Peyer's patch (tissue), 4 donors: ENCODE results near the gene DLK1. TPM values are rescaled to one million over a fixed set of nuclear protein-coding genes. Genes with fewer than 3 reads are reported as not detected.
A peak's percentile ranks its signal among the peaks of the same experiment; 100 is the strongest.

Experiments
- DNase-seq, 3 donors: peaks; one replicate each; pipeline ENCODE4 v3.0.0-alpha.2; 2017 to 2019
- H3K27ac ChIP-seq, 4 donors: fragments of 200-600 bp; sonication (generic); one replicate each; pipeline ENCODE4 v1.5.1; 2016 to 2019
- H3K27me3 ChIP-seq, 2 donors: fragments of 200-600 bp; sonication (generic); one replicate each; pipeline ENCODE4 v1.5.1; 2019
- H3K36me3 ChIP-seq, 3 donors: fragments of 200-600 bp; sonication (generic); one replicate each; pipeline ENCODE4 v1.5.1; 2016 to 2019
- H3K4me1 ChIP-seq, 4 donors: fragments of 200-600 bp; sonication (generic); one replicate each; pipeline ENCODE4 v1.5.1; 2016 to 2019
- H3K4me3 ChIP-seq, 4 donors: fragments of 200-600 bp; sonication (generic); 1 replicate in 3 of 4; 2 replicates in 1 of 4; pipeline ENCODE4 v1.5.1; 2016 to 2019; ENCODE audit warnings: mild to moderate bottlenecking in 1 of 4
- H3K9me3 ChIP-seq, 4 donors: fragments of 200-600 bp; sonication (generic); one replicate each; pipeline ENCODE4 v1.5.1; 2016 to 2019; ENCODE audit warnings: mild to moderate bottlenecking in 1 of 4
- POLR2A ChIP-seq, 2 donors: fragments of 450-650 bp; IDR thresholded peaks; one replicate each; pipeline ENCODE4 v1.5.1; 2017; ENCODE audit warnings: antibody characterized with exemption in 2 of 2, mild to moderate bottlenecking in 2 of 2, moderate library complexity in 2 of 2
- total RNA-seq, 4 donors: library from RNA; depleted of rRNA; stranded (reverse); fragments of >200 nt; gene quantifications; one replicate each; pipeline ENCODE4 v1.1.0, GENCODE V29; 2016
- TF ChIP-seq, protein P1 (sequence below), 6 experiments: fragments of 450-650 bp in 4 of 6; fragments of 200-600 bp in 2 of 6; sonication (generic) in 1 of 6; IDR thresholded peaks; one replicate each; pipeline ENCODE4 v1.5.1; 2017 to 2019; ENCODE audit warnings: antibody characterized with exemption in 6 of 6, mild to moderate bottlenecking in 3 of 6, moderate library complexity in 1 of 6

DLK1 gene
- total RNA-seq, 4 donors from 2014 or later, result not detected

DNA sequence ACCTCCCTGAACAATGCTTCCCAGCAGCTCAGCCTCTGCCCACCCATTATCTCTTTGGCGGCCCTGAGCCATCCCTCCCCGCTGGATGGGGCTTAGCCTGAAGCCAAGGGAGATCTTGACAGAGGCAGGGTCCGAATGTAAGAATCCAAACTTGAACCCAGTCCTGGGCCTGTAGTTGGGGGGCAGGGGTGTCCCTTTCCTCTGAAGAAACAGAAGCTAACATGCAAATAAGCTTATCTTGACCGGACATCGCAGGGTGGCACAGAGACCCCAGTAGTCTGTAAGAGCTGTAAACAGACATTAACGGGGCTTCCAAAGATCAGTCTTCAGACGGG, 6.0 kb downstream of the DLK1 start:
- TF ChIP-seq, protein P1, sequence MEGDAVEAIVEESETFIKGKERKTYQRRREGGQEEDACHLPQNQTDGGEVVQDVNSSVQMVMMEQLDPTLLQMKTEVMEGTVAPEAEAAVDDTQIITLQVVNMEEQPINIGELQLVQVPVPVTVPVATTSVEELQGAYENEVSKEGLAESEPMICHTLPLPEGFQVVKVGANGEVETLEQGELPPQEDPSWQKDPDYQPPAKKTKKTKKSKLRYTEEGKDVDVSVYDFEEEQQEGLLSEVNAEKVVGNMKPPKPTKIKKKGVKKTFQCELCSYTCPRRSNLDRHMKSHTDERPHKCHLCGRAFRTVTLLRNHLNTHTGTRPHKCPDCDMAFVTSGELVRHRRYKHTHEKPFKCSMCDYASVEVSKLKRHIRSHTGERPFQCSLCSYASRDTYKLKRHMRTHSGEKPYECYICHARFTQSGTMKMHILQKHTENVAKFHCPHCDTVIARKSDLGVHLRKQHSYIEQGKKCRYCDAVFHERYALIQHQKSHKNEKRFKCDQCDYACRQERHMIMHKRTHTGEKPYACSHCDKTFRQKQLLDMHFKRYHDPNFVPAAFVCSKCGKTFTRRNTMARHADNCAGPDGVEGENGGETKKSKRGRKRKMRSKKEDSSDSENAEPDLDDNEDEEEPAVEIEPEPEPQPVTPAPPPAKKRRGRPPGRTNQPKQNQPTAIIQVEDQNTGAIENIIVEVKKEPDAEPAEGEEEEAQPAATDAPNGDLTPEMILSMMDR (IDR thresholded peaks at IDR 0.05), result no peak
- no peaks in the 10 kb centered on the region for H3K36me3 ChIP-seq
- no peaks in the 10 kb centered on the region for H3K4me1 ChIP-seq
- DNase-seq, result no peak
- no peak overlapping the region for H3K27ac ChIP-seq
- no peaks in the 10 kb centered on the region for H3K9me3 ChIP-seq
- no peaks in the 10 kb centered on the region for H3K27me3 ChIP-seq
- H3K4me3 ChIP-seq, result no peak overlapping the region

DNA sequence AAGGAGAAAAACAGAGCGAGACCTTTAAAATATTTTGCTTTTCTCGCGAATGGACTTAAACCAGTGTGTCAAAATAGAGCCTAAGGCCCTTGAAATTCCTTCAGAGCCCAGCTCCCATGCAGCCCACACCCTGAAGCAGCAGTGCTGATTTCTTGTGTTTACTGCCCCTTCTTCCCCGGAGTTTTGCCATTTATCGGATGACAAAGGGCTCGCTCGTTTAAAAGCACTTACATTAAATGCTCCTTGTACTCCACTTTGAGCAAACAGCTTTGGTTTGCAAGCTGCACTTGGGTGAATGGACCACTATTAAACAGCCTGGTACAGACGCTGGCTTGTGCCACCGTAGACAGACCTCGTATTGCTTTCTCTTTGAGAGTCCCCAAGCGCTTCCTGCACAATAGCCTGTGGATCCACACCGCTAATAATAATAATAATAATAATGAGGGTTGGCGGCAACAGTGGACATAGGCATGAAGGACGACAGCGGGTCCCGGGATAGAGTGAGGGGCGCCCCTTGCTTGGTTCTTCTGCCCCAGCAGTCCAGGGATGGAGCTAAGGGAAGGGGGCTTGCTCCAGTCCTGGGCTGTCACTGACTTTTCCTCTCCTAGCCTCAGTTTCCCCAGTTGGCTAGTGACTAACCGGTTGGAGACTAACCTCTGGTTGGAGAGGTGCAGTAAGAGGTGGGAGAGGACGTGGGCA, 6.6 kb downstream of the DLK1 start:
- Histone ChIP-seq H3K4me3 (no peak overlapping the region), H3K4me1 (no peaks in the 10 kb centered on the region), H3K27ac (no peak overlapping the region), H3K36me3 (no peaks in the 10 kb centered on the region), H3K9me3 (no peaks in the 10 kb centered on the region), H3K27me3 (no peaks in the 10 kb centered on the region)
- TF ChIP-seq, protein P1 (IDR thresholded peaks at IDR 0.05), result no peak
- TF ChIP-seq POLR2A (IDR thresholded peaks at IDR 0.05), result no peak
- peak in 1 of 3 donors; percentile 9 for DNase-seq

DNA sequence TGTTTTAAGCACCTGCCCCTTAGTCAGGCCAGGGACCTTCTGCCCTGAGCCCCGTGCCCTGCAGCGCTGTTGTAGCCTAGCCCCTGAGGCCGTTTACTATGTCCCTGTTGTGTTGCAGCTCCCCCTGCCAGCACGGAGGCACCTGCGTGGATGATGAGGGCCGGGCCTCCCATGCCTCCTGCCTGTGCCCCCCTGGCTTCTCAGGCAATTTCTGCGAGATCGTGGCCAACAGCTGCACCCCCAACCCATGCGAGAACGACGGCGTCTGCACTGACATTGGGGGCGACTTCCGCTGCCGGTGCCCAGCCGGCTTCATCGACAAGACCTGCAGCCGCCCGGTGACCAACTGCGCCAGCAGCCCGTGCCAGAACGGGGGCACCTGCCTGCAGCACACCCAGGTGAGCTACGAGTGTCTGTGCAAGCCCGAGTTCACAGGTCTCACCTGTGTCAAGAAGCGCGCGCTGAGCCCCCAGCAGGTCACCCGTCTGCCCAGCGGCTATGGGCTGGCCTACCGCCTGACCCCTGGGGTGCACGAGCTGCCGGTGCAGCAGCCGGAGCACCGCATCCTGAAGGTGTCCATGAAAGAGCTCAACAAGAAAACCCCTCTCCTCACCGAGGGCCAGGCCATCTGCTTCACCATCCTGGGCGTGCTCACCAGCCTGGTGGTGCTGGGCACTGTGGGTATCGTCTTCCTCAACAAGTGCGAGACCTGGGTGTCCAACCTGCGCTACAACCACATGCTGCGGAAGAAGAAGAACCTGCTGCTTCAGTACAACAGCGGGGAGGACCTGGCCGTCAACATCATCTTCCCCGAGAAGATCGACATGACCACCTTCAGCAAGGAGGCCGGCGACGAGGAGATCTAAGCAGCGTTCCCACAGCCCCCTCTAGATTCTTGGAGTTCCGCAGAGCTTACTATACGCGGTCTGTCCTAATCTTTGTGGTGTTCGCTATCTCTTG, 7.6 kb downstream of the DLK1 start:
- H3K27me3 ChIP-seq, result no peaks in the 10 kb centered on the region

DNA sequence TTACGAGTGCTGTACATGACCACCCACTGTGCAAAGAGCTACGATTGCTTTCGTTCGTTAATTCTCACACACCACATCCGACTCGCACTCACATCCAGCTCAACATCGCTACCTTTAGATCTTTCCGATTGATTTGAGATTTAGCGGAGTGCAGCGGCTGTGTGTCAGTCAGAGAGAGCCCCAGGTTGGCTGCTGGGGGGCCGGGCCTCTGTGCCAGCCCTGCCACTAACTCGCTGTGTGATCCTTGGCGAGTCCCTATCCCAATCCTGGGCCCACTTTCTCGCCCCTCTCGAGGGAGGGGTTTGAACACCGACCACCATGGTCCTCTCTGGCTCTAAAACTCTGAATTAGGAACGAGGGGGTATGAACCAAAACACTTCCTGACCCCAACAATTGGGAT, 8.6 kb downstream of the DLK1 start:
- DNase-seq, result no peak
- TF ChIP-seq POLR2A (IDR thresholded peaks at IDR 0.05), result no peak
- TF ChIP-seq, protein P1 (IDR thresholded peaks at IDR 0.05), result no peak
- no peaks in the 10 kb centered on the region for H3K4me1 ChIP-seq
- H3K27me3 ChIP-seq, result no peaks in the 10 kb centered on the region
- H3K4me3 ChIP-seq, result no peak overlapping the region
- no peak overlapping the region for H3K27ac ChIP-seq
- no peaks in the 10 kb centered on the region for H3K36me3 ChIP-seq
- H3K9me3 ChIP-seq, result no peaks in the 10 kb centered on the region

More for the DNA sequence above, 7.6 kb downstream of the DLK1 start:
- peak in 1 of 3 donors; percentile 19 for DNase-seq
- H3K27ac ChIP-seq, result no peak overlapping the region
- H3K4me1 ChIP-seq, result no peaks in the 10 kb centered on the region
- H3K4me3 ChIP-seq, result no peak overlapping the region
- H3K9me3 ChIP-seq, result no peaks in the 10 kb centered on the region
- H3K36me3 ChIP-seq, result no peaks in the 10 kb centered on the region
- TF ChIP-seq POLR2A (IDR thresholded peaks at IDR 0.05), result no peak
- TF ChIP-seq, protein P1 (IDR thresholded peaks at IDR 0.05), result no peak

DNA sequence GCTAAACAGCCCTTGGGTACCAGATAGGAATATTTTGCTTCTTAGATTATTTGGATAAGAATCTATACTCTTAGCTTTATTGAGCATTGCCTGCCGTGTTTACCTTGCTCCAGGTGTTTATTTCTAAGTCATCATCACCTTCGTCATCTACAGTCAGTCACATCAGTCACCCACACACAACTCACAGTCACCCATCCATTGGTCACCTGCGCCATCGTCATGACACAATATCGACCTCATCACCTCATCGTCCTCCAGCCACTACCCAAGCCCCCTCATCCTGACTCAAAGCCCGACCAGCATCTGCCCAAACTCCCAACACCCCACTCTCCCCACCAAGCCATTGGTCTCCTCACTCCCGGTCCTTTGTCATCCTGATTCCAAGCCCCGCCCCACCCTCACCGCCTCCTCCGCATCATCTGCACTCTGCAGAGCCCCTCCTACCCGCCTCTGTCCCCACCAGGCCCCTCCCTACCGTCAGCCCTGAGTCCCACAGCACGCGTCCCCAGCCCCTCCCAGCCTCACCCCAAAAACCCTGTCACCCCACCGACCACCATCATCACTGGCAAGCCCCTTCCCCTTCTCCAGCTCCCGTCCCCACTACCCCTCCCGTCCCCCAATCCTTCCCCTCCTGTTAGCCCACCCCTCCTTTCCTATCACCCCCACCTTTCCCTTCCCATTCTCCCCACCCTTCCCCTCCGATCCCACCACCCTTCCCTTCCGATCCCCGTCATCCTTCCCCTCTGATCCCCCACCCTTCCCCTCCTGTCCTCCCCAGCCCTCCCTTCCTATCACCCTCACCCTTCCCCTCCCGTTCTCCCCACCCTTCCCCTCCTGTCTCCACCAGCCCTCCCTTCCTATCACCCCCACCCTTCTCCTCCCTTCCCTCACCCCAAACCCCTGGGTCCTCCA, 9.8 kb downstream of the DLK1 start:
- no peak for DNase-seq
- TF ChIP-seq POLR2A (IDR thresholded peaks at IDR 0.05), result no peak
- TF ChIP-seq, protein P1 (IDR thresholded peaks at IDR 0.05), result no peak
- no peak overlapping the region for H3K4me3 ChIP-seq

More for the DNA sequence above, 9.8 kb downstream of the DLK1 start:
- no peaks in the 10 kb centered on the region for H3K27me3 ChIP-seq
- H3K4me1 ChIP-seq, result no peaks in the 10 kb centered on the region
- H3K9me3 ChIP-seq, result no peaks in the 10 kb centered on the region
- no peaks in the 10 kb centered on the region for H3K36me3 ChIP-seq
- H3K27ac ChIP-seq, result no peak overlapping the region
